IMR-90 (cell line): ENCODE measurements around the gene ADD2. TPM values are rescaled to one million over a fixed set of nuclear protein-coding genes. Genes with fewer than 3 reads are reported as not detected.

ENCODE experiments used
- ATAC-seq: fragments of 200-7000 bp; cut with Tn5 transposase; 2 replicates; pipeline ENCODE4 v1.9.1; 2020; ENCODE audit warnings: low read depth, mild to moderate bottlenecking, moderate library complexity
- BruUV-seq: library from RNA; stranded (reverse); fragments of 400-500 nt; replicated peaks from 2 replicates; lab custom pipeline; 2021; lab: Mats Ljungman, UMichigan
- CTCF ChIA-PET: fragments of 300-600 bp; formaldehyde crosslinking; extraction: SDS; loops from one replicate; lab custom pipeline; 2021; ENCODE audit warnings: antibody characterized with exemption; lab: Yijun Ruan, JAX
- POLR2A ChIA-PET: fragments of 300-600 bp; sonication (Branson Sonifier 250); formaldehyde crosslinking; loops from one replicate; lab custom pipeline; 2022; ENCODE audit warnings: antibody characterized with exemption; ENCODE audit not compliant: unreplicated experiment; lab: Charles Lee
- DNase-seq: peaks from one replicate; pipeline ENCODE4 v3.0.0; 2013
- H2AFZ ChIP-seq: replicated peaks from 2 replicates; pipeline ENCODE3; 2013; ENCODE audit warnings: low read length, mild to moderate bottlenecking; ENCODE audit not compliant: poor library complexity
- H2AK5ac ChIP-seq: 2 replicates; pipeline ENCODE4 v1.6.1; 2013; ENCODE audit warnings: low read depth, low read length, inconsistent platforms
- H2AK9ac ChIP-seq: replicated peaks from 2 replicates; pipeline ENCODE3; 2013; ENCODE audit warnings: mild to moderate bottlenecking, low read depth, low read length, moderate library complexity; ENCODE audit not compliant: poor library complexity
- H2BK120ac ChIP-seq: 2 replicates; pipeline ENCODE4 v1.6.1; 2013; ENCODE audit warnings: low read depth, low read length, inconsistent platforms
- H2BK15ac ChIP-seq: 3 replicates; pipeline ENCODE4 v1.6.1; 2013; ENCODE audit warnings: low read depth, low read length, inconsistent platforms
- H2BK20ac ChIP-seq: 2 replicates; pipeline ENCODE4 v1.6.1; 2013; ENCODE audit warnings: low read depth, mild to moderate bottlenecking, inconsistent platforms, low read length, moderate library complexity
- H2BK5ac ChIP-seq: 2 replicates; pipeline ENCODE4 v1.6.1; 2013; ENCODE audit warnings: mild to moderate bottlenecking, low read depth, low read length, inconsistent platforms; ENCODE audit not compliant: poor library complexity, severe bottlenecking
- H3K14ac ChIP-seq: replicated peaks from 2 replicates; pipeline ENCODE4 v1.6.1; 2013; ENCODE audit warnings: low read depth, low read length, inconsistent platforms
- H3K18ac ChIP-seq: 2 replicates; pipeline ENCODE4 v1.6.1; 2013; ENCODE audit warnings: low read depth, low read length, control low read depth
- H3K23ac ChIP-seq: 2 replicates; pipeline ENCODE4 v1.6.1; 2013; ENCODE audit warnings: low read depth, low read length, inconsistent platforms
- H3K27ac ChIP-seq: 2 replicates; pipeline ENCODE4 v1.5.1; 2013; ENCODE audit warnings: mild to moderate bottlenecking, control low read depth, low read length; ENCODE audit not compliant: insufficient read depth
- H3K27me3 ChIP-seq: 2 replicates; pipeline ENCODE4 v1.6.1; 2013; ENCODE audit warnings: low read length; ENCODE audit not compliant: control insufficient read depth, insufficient read depth
- H3K36me3 ChIP-seq: 2 replicates; pipeline ENCODE4 v1.6.1; 2013; ENCODE audit warnings: low read length, mixed read lengths; ENCODE audit not compliant: control insufficient read depth, insufficient read depth
- H3K4ac ChIP-seq: 2 replicates; pipeline ENCODE4 v1.6.1; 2013; ENCODE audit warnings: low read depth, low read length, inconsistent platforms
- H3K4me1 ChIP-seq: 2 replicates; pipeline ENCODE4 v1.6.1; 2013; ENCODE audit warnings: low read length, mixed read lengths; ENCODE audit not compliant: control insufficient read depth, insufficient read depth
- H3K4me2 ChIP-seq: 2 replicates; pipeline ENCODE4 v1.6.1; 2013; ENCODE audit warnings: low read depth, mild to moderate bottlenecking, control low read depth, low read length, moderate library complexity
- H3K4me3 ChIP-seq: 2 replicates; pipeline ENCODE4 v1.5.1; 2013; ENCODE audit warnings: low read depth, mild to moderate bottlenecking, control low read depth, low read length, moderate library complexity; ENCODE audit not compliant: insufficient read depth
- H3K56ac ChIP-seq: 2 replicates; pipeline ENCODE4 v1.6.1; 2013; ENCODE audit warnings: low read length, inconsistent platforms; ENCODE audit not compliant: insufficient read depth; ENCODE audit errors: extremely low read depth
- H3K79me1 ChIP-seq, 2 experiments: 2 replicates each; pipeline ENCODE4 v1.6.1; 2013; ENCODE audit warnings: low read length in 2 of 2, inconsistent platforms in 1 of 2, low read depth in 1 of 2
- H3K9ac ChIP-seq: 2 replicates; pipeline ENCODE4 v1.6.1; 2013; ENCODE audit warnings: low read depth, low read length, control low read depth
- H3K9me1 ChIP-seq: 2 replicates; pipeline ENCODE4 v1.6.1; 2013; ENCODE audit warnings: low read length, inconsistent platforms; ENCODE audit not compliant: insufficient read depth
- H3K9me3 ChIP-seq: 2 replicates; pipeline ENCODE4 v1.6.1; 2013; ENCODE audit warnings: low read length; ENCODE audit not compliant: control insufficient read depth, insufficient read depth
- H4K20me1 ChIP-seq: 2 replicates; pipeline ENCODE4 v1.6.1; 2013; ENCODE audit warnings: low read length, inconsistent platforms; ENCODE audit not compliant: insufficient read depth
- H4K5ac ChIP-seq: 2 replicates; pipeline ENCODE4 v1.6.1; 2013; ENCODE audit warnings: mild to moderate bottlenecking, low read depth, low read length, control low read depth
- H4K8ac ChIP-seq, 2 experiments: 2 replicates each; pipeline ENCODE4 v1.6.1; 2013; ENCODE audit warnings: low read depth in 2 of 2, low read length in 2 of 2, control low read depth in 1 of 2, inconsistent platforms in 1 of 2
- H4K91ac ChIP-seq: 2 replicates; pipeline ENCODE4 v1.6.1; 2013; ENCODE audit warnings: low read depth, low read length, inconsistent platforms; ENCODE audit not compliant: insufficient read depth
- CEBPB ChIP-seq: IDR thresholded peaks from 2 replicates; pipeline ENCODE4 v1.6.1; 2012; ENCODE audit warnings: low read depth, low read length, improper control_type of control experiment
- CHD1 ChIP-seq: IDR thresholded peaks from 2 replicates; pipeline ENCODE4 v1.6.1; 2012; ENCODE audit warnings: low read depth, low read length, improper control_type of control experiment
- ELK1 ChIP-seq: fragments of 150-350 bp; IDR thresholded peaks from 2 replicates; pipeline ENCODE4 v1.6.1; 2016; ENCODE audit warnings: low read depth, mild to moderate bottlenecking, low read length, moderate library complexity, borderline replicate concordance
- MAFK ChIP-seq: IDR thresholded peaks from 2 replicates; pipeline ENCODE4 v1.6.1; 2012; ENCODE audit warnings: low read depth, low read length, improper control_type of control experiment
- MXI1 ChIP-seq: IDR thresholded peaks from 2 replicates; pipeline ENCODE4 v1.6.1; 2012; ENCODE audit warnings: low read depth, mild to moderate bottlenecking, low read length, moderate library complexity, borderline replicate concordance
- NFE2L2 ChIP-seq: fragments of 150-350 bp; IDR thresholded peaks from 2 replicates; pipeline ENCODE4 v1.6.1; 2016; ENCODE audit warnings: low read depth, mild to moderate bottlenecking, low read length
- POLR2A ChIP-seq: IDR thresholded peaks from 2 replicates; pipeline ENCODE4 v1.6.1; 2012; ENCODE audit warnings: mild to moderate bottlenecking, low read depth, low read length
- RCOR1 ChIP-seq: IDR thresholded peaks from 2 replicates; pipeline ENCODE4 v1.6.1; 2012; ENCODE audit warnings: mild to moderate bottlenecking, low read length, improper control_type of control experiment; ENCODE audit not compliant: insufficient replicate concordance
- WGBS, 2 experiments: methylation state at CpG; one replicate each; pipeline versions ENCODE4 v1.1.5 to v1.1.7; 2013; ENCODE audit warnings: missing lambda C conversion rate in 2 of 2; ENCODE audit not compliant: insufficient read length in 1 of 2; ENCODE audit errors: extremely low coverage in 2 of 2; 5-methylcytosine and 5-hydroxymethylcytosine counted together
- dilution Hi-C: fragments of 300-500 bp; cut with HindIII; formaldehyde crosslinking; loops from one replicate; pipeline ENCODE4 v1.14.3; 2018; ENCODE audit warnings: low sequenced_read_pairs; ENCODE audit not compliant: unreplicated experiment
- in situ Hi-C: fragments of 300-500 bp; cut with MboI; formaldehyde crosslinking; loops from 3 replicates; pipeline ENCODE4 v1.14.3; 2019; ENCODE audit warnings: low sequenced_read_pairs, inconsistent platforms, mixed read lengths
- intact Hi-C: fragments of 100-400 bp; cut with micrococcal nuclease; formaldehyde crosslinking; loops from 2 replicates; pipeline ENCODE4 v1.10.0; 2022
- polyA plus RNA-seq, 3 experiments: library from polyadenylated mRNA; depleted of rRNA; stranded (reverse); fragments of >200 nt; gene quantifications; 2 replicates each; pipeline ENCODE4 v1.2.3, GENCODE V29; 2012; ENCODE audit warnings: low replicate concordance in 1 of 3
- total RNA-seq: library from RNA; depleted of rRNA; stranded (reverse); fragments of >200 nt; gene quantifications from 2 replicates; pipeline ENCODE4 v1.2.3, GENCODE V29; 2012

Gene ADD2
- total and polyA plus RNA-seq, 2 of the 4 experiments (the other 2 are of a cell fraction), result not detected

- Histone ChIP-seq H2AFZ (no peak overlapping the region), H3K4me2 (no peak overlapping the region), H2BK15ac (no peak overlapping the region), H3K9ac (no peak overlapping the region), H3K36me3 (no peaks in the 10 kb centered on the region), H2BK5ac (no peak overlapping the region), H3K4me3 (no peak overlapping the region), H3K56ac (no peak overlapping the region), H3K14ac (no peak overlapping the region), H2AK9ac (no peak overlapping the region), H3K4ac (no peak overlapping the region), H3K27ac (no peak overlapping the region), H3K27me3 (peaks cover 8% of the 10 kb centered on the region), H4K91ac (no peak overlapping the region), H4K20me1 (no peaks in the 10 kb centered on the region), H3K9me3 (no peaks in the 10 kb centered on the region), H3K9me1 (no peaks in the 10 kb centered on the region), H4K8ac (no peak overlapping the region), H4K5ac (no peak overlapping the region), H3K23ac (no peak overlapping the region), H2BK120ac (no peak overlapping the region), H2BK20ac (no peak overlapping the region), H3K79me1 (no peaks in the 10 kb centered on the region), H3K4me1 (no peaks in the 10 kb centered on the region), H3K18ac (no peak overlapping the region), H2AK5ac (no peak overlapping the region)
- dilution Hi-C loops (no loop called here), intact Hi-C loops (no loop called here), in situ Hi-C loops (no loop called here)
- CTCF ChIA-PET, result no interaction called here
- ATAC-seq (no peak), DNase-seq (no peak)
- no TSS peak for BruUV-seq
- 70% methylated on average over 4 of the region's 17 CpGs; no CpG with 5 or more reads in 1 of the 2 experiments for WGBS, 2 experiments
- POLR2A ChIA-PET, result no interaction called here
- TF ChIP-seq POLR2A, result no peak
- no peak for TF ChIP-seq RCOR1
- TF ChIP-seq CEBPB, result no peak
- no peak for TF ChIP-seq ELK1
- TF ChIP-seq MAFK, result no peak
- TF ChIP-seq CHD1, result no peak
- TF ChIP-seq MXI1, result no peak
- TF ChIP-seq NFE2L2, result no peak
Measured at GRCh38 chr2:70692256-70692655, 75.7 kb downstream of the ADD2 start.
